ENCODE measurements around the gene GNPDA1. TPM values are rescaled to one million over a fixed set of nuclear protein-coding genes. Genes with fewer than 3 reads are reported as not detected.

Gene GNPDA1
- total and polyA plus RNA-seq, 2 of the 8 experiments (the other 6 are each of a cell fraction or from before 2014, with no cell fraction given): 33.0 to 94.3 TPM

GRCh38 chr5:142012186-142012785 lies 541 bp downstream of the GNPDA1 start (continued):
- TF ChIP-seq CHD7 (IDR thresholded peaks at IDR 0.05; ENCODE audit: insufficient replicate concordance, low read length): no peak
- TF ChIP-seq POLR2AphosphoS5 (IDR thresholded peaks at IDR 0.05; ENCODE audit: low read depth, low read length): peak; percentile 74; the same call in 1 of the 2 replicates
- peak; percentile 61; the same call in 1 of the 2 replicates for TF ChIP-seq PHF8 (conservative IDR thresholded peaks at IDR 0.05; ENCODE audit: low read depth, low read length)
- 0 out of 2 replicates have a peak, but pooled peaks have one; percentile 34 for TF ChIP-seq YY1 (IDR thresholded peaks at IDR 0.05; ENCODE audit: low read depth, low read length)
- 0 out of 4 replicates have a peak, but pooled peaks of 1 of the 2 experiments have one; percentile 57 for TF ChIP-seq HDAC2 (IDR thresholded peaks at IDR 0.05; ENCODE audit: borderline replicate concordance in 1 of 2, low read depth in 2 of 2, low read length in 2 of 2)
- TF ChIP-seq KDM5A (IDR thresholded peaks at IDR 0.05; ENCODE audit: low read length): no peak
- no peak for TF ChIP-seq BACH1 (IDR thresholded peaks at IDR 0.05; ENCODE audit: low read length)
- TF ChIP-seq KDM1A (IDR thresholded peaks at IDR 0.05; ENCODE audit: borderline replicate concordance, low read length): peak; percentile 77; the same call in 1 of the 2 replicates

Measured in H1 (cell line).